Fibroblast of mammary gland (primary cell): ENCODE data around the gene SCD5.

Experiments used
- DNase-seq: peaks from one replicate; pipeline ENCODE4 v3.0.0-alpha.2; 2010; ENCODE audit warnings: low read depth
- H3K4me3 ChIP-seq: 2 replicates; pipeline ENCODE4 v1.5.1; 2011; ENCODE audit warnings: low read depth, mild to moderate bottlenecking, low read length, moderate library complexity; ENCODE audit not compliant: control insufficient read depth
- CTCF ChIP-seq: conservative IDR thresholded peaks from 2 replicates; pipeline ENCODE4 v1.5.1; 2011; ENCODE audit warnings: low read depth, low read length, inconsistent platforms; ENCODE audit not compliant: control insufficient read depth, insufficient read depth

The SCD5 gene

GRCh38 chr4:82746705-82747574 lies 51.7 kb downstream of the SCD5 start:
- TF ChIP-seq CTCF = no peak
- no peak for DNase-seq
- H3K4me3 ChIP-seq = no peak overlapping the region

GRCh38 chr4:82745173-82745842 lies 53.3 kb downstream of the SCD5 start:
- no peak overlapping the region for H3K4me3 ChIP-seq
- no peak for TF ChIP-seq CTCF
- DNase-seq = no peak

GRCh38 chr4:82744284-82744968 lies 54.2 kb downstream of the SCD5 start:
- no peak overlapping the region for H3K4me3 ChIP-seq
- no peak for DNase-seq
- no peak for TF ChIP-seq CTCF

GRCh38 chr4:82741188-82741587 lies 57.4 kb downstream of the SCD5 start:
- no peak for TF ChIP-seq CTCF
- DNase-seq = no peak
- H3K4me3 ChIP-seq = no peak overlapping the region

GRCh38 chr4:82739287-82740190 lies 59.1 kb downstream of the SCD5 start:
- H3K4me3 ChIP-seq = no peak overlapping the region
- DNase-seq = peak; percentile 71
- TF ChIP-seq CTCF = peak; percentile 100

- no peak for DNase-seq
- TF ChIP-seq CTCF = no peak
- H3K4me3 ChIP-seq = no peak overlapping the region
Observed at GRCh38 chr4:82737354-82737753, 61.2 kb downstream of the SCD5 start.
